ENCODE data around the gene HSFX2. TPM values are rescaled to one million over a fixed set of nuclear protein-coding genes. Genes with fewer than 3 reads are reported as not detected.
A peak's percentile ranks its signal among the peaks of the same experiment; 100 is the strongest.
"Not testable (repeated sequence)": the region's sequence is repeated elsewhere in the genome, so short reads cannot be mapped to it uniquely, and the experiment has no call there.

Gene HSFX2
- total RNA-seq, 1 donor from 2014 or later = 0.41 TPM

DNA sequence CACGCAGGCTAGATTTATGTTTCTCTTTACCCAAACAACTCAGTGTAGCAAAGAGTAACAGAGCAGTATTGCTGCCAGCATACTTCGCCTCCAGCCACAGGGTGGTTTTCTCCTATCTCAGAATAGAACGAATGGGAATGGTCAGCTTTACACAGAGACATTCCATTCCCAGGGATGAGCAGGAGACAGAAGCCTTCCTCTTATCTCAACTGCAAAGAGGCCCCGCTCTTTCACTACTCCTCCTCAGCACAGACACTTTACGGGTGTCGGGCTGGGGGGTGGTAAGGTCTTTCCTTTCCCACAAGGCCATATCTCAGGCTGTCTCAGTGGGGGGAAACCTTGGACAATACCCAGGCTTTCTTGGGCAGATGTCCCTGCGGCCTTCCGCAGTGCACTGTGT lies 31.7 kb upstream of the HSFX2 start:
- H3K4me1 Mint-ChIP-seq (ENCODE audit: low read depth) = peaks cover 36% of the 10 kb centered on the region
- not testable (repeated sequence) for H3K27ac Mint-ChIP-seq; H3K9me3 Mint-ChIP-seq; H3K27me3 Mint-ChIP-seq (ENCODE audit: insufficient read depth); DNase-seq (ENCODE audit: low spot score); H3K4me3 Mint-ChIP-seq; H3K36me3 Mint-ChIP-seq (ENCODE audit: low read depth)
- intact Hi-C loops (cut with micrococcal nuclease) = loop anchor here (10.0 kb wide), 1 partner anchor 62 kb away; no protein-coding TSS in a partner anchor

DNA sequence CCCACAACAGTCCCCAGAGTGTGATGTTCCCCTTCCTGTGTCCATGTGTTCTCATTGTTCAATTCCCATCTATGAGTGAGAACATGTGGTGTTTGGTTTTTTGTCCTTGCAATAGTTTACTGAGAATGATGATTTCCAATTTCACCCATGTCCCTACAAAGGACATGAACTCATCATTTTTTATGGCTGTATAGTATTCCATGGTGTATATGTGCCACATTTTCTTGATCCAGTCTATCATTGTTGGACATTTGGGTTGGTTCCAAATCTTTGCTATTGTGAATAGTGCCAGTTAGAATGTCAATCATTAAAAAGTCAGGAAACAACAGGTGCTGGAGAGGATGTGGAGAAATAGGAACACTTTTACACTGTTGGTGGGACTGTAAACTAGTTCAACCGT lies 24.5 kb upstream of the HSFX2 start:
- not testable (repeated sequence) for H3K27ac Mint-ChIP-seq; H3K4me1 Mint-ChIP-seq (ENCODE audit: low read depth); H3K9me3 Mint-ChIP-seq; H3K4me3 Mint-ChIP-seq; H3K36me3 Mint-ChIP-seq (ENCODE audit: low read depth); H3K27me3 Mint-ChIP-seq (ENCODE audit: insufficient read depth); DNase-seq (ENCODE audit: low spot score)
- intact Hi-C loops (cut with micrococcal nuclease) = loop anchor here (10.0 kb wide), 1 partner anchor 55 kb away; no protein-coding TSS in a partner anchor

DNA sequence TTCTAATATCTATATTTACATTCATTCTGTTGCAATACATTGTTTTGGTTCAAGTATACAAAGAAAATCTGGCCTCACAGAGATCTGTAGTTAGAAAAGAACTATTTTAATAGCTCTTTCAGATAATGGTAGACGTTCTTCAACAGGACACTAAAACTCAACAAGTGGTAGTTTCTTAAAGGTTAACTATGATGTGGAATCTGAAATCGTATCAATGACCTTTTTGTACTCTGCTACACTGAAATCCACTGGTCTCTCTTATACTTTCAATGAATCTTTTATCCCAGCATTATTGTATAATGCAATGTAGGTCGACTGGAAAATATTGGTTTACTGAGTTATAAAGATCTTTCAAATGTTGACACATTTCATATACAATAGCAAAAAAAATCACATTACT lies 23.8 kb upstream of the HSFX2 start:
- intact Hi-C loops (cut with micrococcal nuclease) = no loop called here
- Mint-ChIP-seq H3K4me3 (no peak overlapping the region), H3K4me1 (ENCODE audit: low read depth) (no peaks in the 10 kb centered on the region), H3K27me3 (ENCODE audit: insufficient read depth) (no peaks in the 10 kb centered on the region), H3K9me3 (no peaks in the 10 kb centered on the region), H3K27ac (no peak overlapping the region), H3K36me3 (ENCODE audit: low read depth) (no peaks in the 10 kb centered on the region)
- no peak for DNase-seq (ENCODE audit: low spot score)

DNA sequence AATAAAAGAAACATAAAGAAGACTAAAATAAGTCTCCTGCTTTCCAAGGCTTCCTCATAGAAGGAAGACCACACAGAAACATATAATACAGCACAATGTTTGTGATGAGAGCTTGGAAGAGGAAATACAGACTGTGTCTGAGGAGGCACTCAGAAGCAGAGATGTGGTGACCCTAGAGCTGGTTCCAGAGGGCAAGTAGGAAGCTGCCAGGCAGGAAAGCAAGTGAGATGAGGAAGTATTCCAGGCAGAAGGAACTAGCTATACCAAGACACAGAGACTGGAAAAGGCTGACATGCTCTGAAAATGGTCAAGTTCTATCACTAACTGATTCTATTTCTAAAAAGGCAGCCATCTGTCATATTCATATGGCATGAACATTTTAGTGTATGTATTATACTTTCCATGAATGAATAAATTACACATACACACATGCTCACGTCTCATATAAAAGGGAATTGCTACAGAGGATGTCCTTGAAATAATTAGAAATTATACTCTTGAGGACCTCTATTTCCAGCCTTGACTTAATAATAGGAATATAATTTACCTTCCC lies 16.6 kb upstream of the HSFX2 start:
- Mint-ChIP-seq H3K27ac (no peak overlapping the region), H3K9me3 (no peaks in the 10 kb centered on the region), H3K27me3 (ENCODE audit: insufficient read depth) (no peaks in the 10 kb centered on the region), H3K4me1 (ENCODE audit: low read depth) (no peaks in the 10 kb centered on the region), H3K36me3 (ENCODE audit: low read depth) (peaks cover 4% of the 10 kb centered on the region), H3K4me3 (no peak overlapping the region)
- no peak for DNase-seq (ENCODE audit: low spot score)
- intact Hi-C loops (cut with micrococcal nuclease) = no loop called here

DNA sequence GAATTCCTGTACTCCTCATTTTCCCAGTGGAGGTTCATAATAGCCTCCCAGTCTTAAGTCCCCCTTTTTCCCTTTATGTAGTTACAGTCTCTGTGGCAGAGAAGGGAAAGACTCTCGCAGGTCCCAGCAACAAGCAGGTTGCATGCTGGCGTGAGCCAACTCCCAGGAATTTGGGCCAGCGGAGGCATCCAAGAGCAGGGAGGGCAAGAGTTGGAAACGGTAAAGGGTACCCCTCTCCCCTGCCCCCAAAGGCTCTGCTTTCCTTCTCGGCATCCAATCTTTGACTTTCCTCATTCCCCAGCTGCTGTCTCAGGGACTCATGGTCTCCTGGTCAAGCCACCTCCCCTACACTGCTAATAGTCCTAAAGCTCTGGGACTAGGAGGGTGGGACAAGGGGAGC lies 15.4 kb upstream of the HSFX2 start:
- H3K4me1 Mint-ChIP-seq (ENCODE audit: low read depth) = no peaks in the 10 kb centered on the region
- H3K27me3 Mint-ChIP-seq (ENCODE audit: insufficient read depth) = no peaks in the 10 kb centered on the region
- H3K9me3 Mint-ChIP-seq = no peaks in the 10 kb centered on the region
- H3K27ac Mint-ChIP-seq = no peak overlapping the region
- intact Hi-C loops (cut with micrococcal nuclease) = no loop called here
- DNase-seq (ENCODE audit: low spot score) = no peak
- no peak overlapping the region for H3K4me3 Mint-ChIP-seq
- peaks cover 11% of the 10 kb centered on the region for H3K36me3 Mint-ChIP-seq (ENCODE audit: low read depth)

DNA sequence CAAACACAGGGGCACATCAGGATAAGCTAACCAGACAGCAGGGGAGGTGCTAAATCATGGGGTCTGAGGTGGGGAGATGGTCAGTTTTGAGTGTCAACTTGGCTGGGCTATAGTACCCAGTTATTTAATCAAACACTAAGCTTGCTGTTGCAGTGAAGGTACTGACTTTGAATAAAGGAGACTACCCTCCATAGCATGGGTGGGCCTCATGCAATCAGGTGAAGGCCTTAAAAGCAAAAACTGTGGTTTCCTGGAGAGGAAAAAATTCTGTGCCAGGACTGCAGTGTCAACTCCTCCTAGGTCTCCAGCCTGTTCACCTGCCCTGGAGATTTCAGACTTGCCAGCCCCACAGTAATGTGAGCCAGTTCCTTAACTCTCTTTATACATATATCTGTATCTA lies 12.6 kb upstream of the HSFX2 start:
- no peak overlapping the region for H3K27ac Mint-ChIP-seq
- H3K4me1 Mint-ChIP-seq (ENCODE audit: low read depth) = no peaks in the 10 kb centered on the region
- no peaks in the 10 kb centered on the region for H3K9me3 Mint-ChIP-seq
- H3K4me3 Mint-ChIP-seq = no peak overlapping the region
- H3K27me3 Mint-ChIP-seq (ENCODE audit: insufficient read depth) = no peaks in the 10 kb centered on the region
- intact Hi-C loops (cut with micrococcal nuclease) = no loop called here
- DNase-seq (ENCODE audit: low spot score) = no peak
- peaks cover 12% of the 10 kb centered on the region for H3K36me3 Mint-ChIP-seq (ENCODE audit: low read depth)

DNA sequence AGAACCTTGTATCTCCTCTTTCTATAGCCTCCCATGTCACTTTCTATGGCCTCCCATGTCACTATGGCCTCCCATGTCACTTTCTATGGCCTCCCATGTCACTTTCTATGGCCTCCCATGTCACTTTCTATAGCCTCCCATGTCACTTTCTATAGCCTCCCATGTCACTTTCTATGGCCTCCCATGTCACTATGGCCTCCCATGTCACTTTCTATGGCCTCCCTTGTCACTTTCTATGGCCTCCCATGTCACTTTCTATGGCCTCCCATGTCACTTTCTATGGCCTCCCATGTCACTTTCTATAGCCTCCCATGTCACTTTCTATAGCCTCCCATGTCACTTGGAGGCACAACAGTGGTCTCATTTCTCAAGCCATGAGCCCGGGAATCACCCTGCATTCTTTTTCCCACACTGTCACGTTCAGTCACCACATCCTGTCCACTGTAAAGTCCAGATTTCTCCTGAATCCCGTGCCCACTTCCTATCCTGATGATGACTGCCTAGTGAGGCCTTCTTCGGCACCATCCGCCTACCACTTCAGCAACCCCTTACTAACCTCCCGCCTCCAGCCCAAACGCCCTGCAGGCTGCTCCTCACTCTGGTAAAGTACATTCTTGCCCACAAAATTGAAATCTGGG lies 10.3 kb upstream of the HSFX2 start:
- intact Hi-C loops (cut with micrococcal nuclease); H3K27me3 Mint-ChIP-seq (ENCODE audit: insufficient read depth); H3K4me3 Mint-ChIP-seq; H3K4me1 Mint-ChIP-seq (ENCODE audit: low read depth); H3K9me3 Mint-ChIP-seq; H3K27ac Mint-ChIP-seq; DNase-seq (ENCODE audit: low spot score): not testable (repeated sequence)
- peaks cover 12% of the 10 kb centered on the region for H3K36me3 Mint-ChIP-seq (ENCODE audit: low read depth)

DNA sequence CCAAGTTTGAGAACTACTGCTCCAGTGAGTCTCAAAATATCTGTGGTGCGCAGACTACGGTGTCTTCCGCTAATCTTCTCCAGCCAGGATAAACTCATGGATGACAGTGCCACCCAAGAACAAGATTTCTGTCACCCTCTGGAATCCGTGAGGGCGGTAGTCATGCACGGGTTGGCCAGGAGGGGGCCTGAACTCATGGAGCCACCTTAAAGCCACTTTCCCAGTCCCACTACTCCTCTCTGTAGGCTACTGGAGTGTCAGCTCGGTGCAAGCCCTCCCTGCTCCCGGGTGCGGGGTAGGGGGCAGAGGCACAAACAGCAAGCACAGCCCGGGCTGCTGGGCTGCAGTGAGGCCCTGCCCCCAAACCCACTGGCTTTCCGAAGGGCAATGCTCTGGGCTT lies 3.5 kb upstream of the HSFX2 start:
- H3K9me3 Mint-ChIP-seq; H3K4me3 Mint-ChIP-seq; DNase-seq (ENCODE audit: low spot score); H3K27me3 Mint-ChIP-seq (ENCODE audit: insufficient read depth); H3K4me1 Mint-ChIP-seq (ENCODE audit: low read depth); H3K36me3 Mint-ChIP-seq (ENCODE audit: low read depth); H3K27ac Mint-ChIP-seq; intact Hi-C loops (cut with micrococcal nuclease): not testable (repeated sequence)

DNA sequence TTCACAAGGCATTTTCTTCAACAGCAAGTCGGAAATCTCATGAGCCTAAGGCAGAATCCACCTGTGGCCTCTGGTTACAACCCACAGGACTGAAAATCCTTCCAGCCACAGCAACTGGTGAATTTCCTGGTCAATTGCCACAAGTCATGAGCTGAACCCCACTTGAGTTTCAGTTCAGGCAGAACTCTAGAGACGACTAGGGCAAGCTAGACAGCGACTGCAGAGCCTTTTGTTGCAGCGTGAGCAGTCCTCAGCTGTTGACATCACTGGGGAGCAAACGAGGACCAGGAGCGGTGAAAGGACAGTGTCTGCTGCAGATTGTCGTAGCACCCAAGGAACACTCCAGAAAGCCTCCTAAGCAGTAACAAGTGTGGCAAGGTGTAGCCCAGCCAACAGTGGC lies 829 bp upstream of the HSFX2 start:
- H3K36me3 Mint-ChIP-seq (ENCODE audit: low read depth); intact Hi-C loops (cut with micrococcal nuclease); H3K9me3 Mint-ChIP-seq; H3K27me3 Mint-ChIP-seq (ENCODE audit: insufficient read depth); H3K27ac Mint-ChIP-seq; H3K4me1 Mint-ChIP-seq (ENCODE audit: low read depth); H3K4me3 Mint-ChIP-seq; DNase-seq (ENCODE audit: low spot score): not testable (repeated sequence)

DNA sequence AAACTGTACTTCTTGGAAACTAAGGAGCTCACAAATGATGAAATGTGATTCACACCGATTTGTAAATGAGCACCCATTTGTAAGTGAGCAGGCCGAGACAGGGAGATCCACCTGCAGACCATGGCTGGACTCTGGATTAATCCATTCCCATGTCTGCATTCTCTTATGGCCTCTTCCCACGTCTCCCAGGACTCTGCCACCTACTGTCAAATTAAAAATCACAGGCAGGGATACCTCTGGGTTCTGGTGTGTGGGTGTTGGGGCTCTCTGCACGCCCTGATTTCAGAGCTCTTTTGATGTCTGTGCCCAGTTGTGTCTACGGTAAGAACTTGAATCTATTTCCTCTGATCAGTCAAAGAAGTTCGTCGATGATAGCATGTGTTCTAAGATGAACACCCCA lies 4.1 kb downstream of the HSFX2 start:
- H3K4me3 Mint-ChIP-seq; intact Hi-C loops (cut with micrococcal nuclease); H3K27me3 Mint-ChIP-seq (ENCODE audit: insufficient read depth); H3K9me3 Mint-ChIP-seq; H3K27ac Mint-ChIP-seq; DNase-seq (ENCODE audit: low spot score); H3K4me1 Mint-ChIP-seq (ENCODE audit: low read depth); H3K36me3 Mint-ChIP-seq (ENCODE audit: low read depth): not testable (repeated sequence)

DNA sequence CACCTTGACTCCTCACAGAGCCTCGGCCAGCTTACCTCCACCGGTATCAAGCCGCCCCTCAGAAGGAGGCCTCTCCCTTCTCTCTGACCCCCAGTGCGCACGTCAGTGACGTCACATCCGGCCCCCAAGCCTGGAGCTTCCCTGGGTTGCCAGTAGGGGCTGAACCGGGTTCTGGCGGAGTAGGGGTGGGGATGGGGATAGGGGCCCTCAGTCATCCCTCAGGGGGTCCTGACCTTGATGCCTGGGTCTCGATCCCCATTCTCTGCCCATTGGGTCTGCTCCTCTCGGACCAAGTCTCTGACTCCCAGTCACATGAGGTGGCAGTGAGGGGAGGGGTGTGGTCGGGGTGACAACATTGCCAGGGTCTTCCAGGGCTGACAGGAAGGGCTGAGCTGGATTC lies 7.8 kb downstream of the HSFX2 start, which contains the start of gene MAGEA9B:
Gene MAGEA9B (minus strand): TSS at position 101 of the 400 bp plus-strand sequence. CDS start 4,280 bp downstream, outside the sequence.
- H3K4me1 Mint-ChIP-seq (ENCODE audit: low read depth); H3K27ac Mint-ChIP-seq; H3K36me3 Mint-ChIP-seq (ENCODE audit: low read depth); intact Hi-C loops (cut with micrococcal nuclease); H3K4me3 Mint-ChIP-seq; DNase-seq (ENCODE audit: low spot score); H3K27me3 Mint-ChIP-seq (ENCODE audit: insufficient read depth); H3K9me3 Mint-ChIP-seq: not testable (repeated sequence)

DNA sequence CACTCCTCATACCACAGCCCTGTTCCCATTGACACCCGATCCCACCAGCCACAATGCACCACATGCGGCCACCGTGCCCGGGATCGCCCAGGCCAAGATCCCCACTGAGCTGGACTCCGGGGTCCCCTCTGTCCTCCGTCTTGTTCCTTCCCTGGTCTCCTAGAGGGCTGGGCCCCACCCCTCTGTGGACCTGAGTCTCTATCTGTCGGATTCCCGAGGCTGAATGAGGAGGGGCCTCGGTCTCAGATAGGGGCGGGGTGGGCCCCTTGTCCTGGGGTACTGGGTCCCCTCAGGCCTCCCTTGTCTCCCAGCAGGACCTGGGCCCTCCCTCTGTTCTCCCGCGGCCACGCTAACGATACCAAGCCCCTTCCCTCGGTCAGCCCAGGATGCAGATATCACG lies 9.5 kb downstream of the HSFX2 start:
- H3K4me1 Mint-ChIP-seq (ENCODE audit: low read depth); H3K9me3 Mint-ChIP-seq; DNase-seq (ENCODE audit: low spot score); H3K27ac Mint-ChIP-seq; intact Hi-C loops (cut with micrococcal nuclease); H3K27me3 Mint-ChIP-seq (ENCODE audit: insufficient read depth); H3K36me3 Mint-ChIP-seq (ENCODE audit: low read depth); H3K4me3 Mint-ChIP-seq: not testable (repeated sequence)

DNA sequence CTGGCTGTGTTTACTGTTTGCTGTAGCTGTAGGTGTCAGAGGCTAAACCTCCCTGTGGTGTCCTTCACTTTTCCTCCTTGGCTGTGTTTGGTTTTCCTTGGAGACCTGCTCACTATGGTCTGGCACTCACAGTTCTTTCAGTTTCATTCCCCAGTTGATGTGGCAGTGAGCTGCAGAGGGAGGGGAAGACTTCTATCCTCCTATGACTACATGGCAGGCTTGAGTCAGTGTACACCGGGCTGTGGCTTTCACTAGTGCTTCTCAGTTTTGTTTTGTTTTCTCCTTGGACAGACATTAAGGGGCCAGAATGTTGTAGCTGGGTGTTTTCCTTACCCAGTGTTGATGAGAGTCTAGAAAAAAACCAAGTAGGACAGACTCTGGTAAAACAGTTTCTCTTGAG lies 21.7 kb downstream of the HSFX2 start:
- intact Hi-C loops (cut with micrococcal nuclease) = loop anchor here (10.0 kb wide), 1 partner anchor 69 kb away; the partner anchor contains the start of gene IDS
- not testable (repeated sequence) for H3K27me3 Mint-ChIP-seq (ENCODE audit: insufficient read depth); DNase-seq (ENCODE audit: low spot score); H3K27ac Mint-ChIP-seq; H3K36me3 Mint-ChIP-seq (ENCODE audit: low read depth); H3K9me3 Mint-ChIP-seq; H3K4me3 Mint-ChIP-seq
- H3K4me1 Mint-ChIP-seq (ENCODE audit: low read depth) = peaks cover 23% of the 10 kb centered on the region

DNA sequence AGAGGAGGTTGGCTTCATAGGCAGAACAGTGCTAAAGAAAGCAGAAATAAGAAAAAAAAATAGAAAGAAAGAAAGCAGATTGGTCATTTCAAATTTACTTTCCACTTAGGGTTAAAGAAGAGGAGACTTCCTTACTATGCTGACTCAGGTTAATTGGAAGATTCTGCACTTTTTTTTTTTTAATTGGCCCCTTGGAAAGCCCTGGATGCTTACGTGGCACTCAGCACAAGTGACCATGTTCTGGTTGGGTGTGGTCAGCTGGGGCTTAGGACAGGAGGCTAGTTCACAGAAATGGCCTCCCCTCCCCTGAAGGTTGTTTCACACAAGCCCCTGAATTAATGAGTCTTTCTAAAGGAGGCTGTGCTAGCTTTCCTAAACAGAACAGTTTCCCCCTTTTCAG lies 22.4 kb downstream of the HSFX2 start:
- Mint-ChIP-seq H3K9me3 (no peaks in the 10 kb centered on the region), H3K4me3 (no peak overlapping the region), H3K4me1 (ENCODE audit: low read depth) (peaks cover 23% of the 10 kb centered on the region), H3K27me3 (ENCODE audit: insufficient read depth) (peaks cover 2% of the 10 kb centered on the region), H3K36me3 (ENCODE audit: low read depth) (no peaks in the 10 kb centered on the region), H3K27ac (peak overlapping the region; percentile 91)
- no peak for DNase-seq (ENCODE audit: low spot score)
- intact Hi-C loops (cut with micrococcal nuclease) = loop anchor here (10.0 kb wide), 1 partner anchor 68 kb away; the partner anchor contains the start of gene IDS
